ENCODE data around the gene TET1. TPM values are rescaled to one million over a fixed set of nuclear protein-coding genes. Genes with fewer than 3 reads are reported as not detected.

Gene TET1
- total RNA-seq: 33.7 TPM

DNA sequence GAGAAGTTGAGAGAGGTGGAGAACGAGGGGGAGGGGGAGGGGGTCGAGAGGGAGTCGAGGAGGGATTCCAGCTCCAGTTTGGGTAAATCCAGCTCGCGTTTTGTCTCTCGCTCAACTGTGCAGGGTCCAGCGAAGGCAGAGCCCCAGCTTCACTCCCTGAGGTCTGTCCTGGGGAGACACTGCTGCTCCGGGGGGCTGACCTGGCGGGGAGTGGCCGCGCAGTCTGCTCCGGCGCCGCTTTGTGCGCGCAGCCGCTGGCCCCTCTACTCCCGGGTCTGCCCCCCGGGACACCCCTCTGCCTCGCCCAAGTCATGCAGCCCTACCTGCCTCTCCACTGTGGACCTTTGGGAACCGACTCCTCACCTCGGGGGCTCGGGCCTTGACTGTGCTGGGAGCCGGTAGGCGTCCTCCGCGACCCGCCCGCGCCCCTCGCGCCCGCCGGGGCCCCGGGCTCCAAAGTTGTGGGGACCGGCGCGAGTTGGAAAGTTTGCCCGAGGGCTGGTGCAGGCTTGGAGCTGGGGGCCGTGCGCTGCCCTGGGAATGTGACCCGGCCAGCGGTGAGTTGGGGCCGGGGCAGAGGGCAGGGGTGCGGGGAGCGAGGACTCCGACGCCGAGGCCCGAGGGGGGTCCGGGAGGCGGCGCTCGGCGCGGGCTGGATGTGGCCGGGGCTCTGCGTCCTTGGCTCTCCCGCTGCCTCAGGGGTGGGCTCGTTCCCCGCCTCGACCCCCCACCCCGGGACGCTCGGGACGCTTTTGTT lies at the start of gene TET1:
Gene TET1, plus strand, starts transcription at position 152 of the 757 bp plus-strand sequence. CDS start 12,002 bp downstream, outside the sequence.

DNA sequence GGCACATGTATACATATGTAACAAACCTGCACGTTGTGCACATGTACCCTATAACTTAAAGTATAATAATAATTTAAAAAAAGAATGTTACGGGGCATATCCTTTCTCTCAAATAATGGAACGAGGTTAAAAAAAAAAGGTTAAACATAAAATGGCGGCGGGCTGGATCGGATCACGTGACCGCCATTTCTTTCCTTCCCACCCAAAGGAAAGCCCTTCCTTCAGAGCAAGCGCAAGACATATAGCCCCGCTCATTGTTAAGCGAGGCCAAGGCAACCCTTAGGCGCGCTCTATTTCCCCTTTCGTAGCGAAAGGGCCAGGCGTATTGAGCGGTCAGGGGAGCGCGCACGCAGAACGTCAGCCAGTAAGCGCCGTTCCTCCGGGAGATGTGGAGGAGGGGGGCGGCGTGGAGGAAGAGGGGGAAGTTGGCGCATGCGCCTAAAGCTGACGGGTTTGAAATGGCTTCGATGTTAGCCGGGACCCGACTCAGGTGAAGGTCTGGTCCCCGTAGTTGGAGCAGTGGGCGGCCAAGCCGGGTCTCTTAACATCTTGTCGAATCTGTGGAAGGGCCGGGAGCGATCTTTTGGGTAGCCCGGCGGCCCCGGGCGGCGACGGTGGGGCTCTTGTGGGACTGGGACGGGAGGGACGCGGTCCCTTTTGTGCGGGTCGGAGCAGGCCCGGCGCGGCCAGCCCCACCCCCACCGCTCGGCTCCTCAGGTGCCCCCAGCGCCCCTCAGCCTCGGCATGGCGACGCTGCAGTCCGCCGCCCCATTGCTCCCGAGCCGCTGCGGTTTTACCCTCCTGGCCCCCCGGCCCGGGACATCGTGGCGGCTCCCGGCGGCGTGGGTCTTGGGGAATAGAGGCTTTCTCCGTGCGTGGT lies 160.9 kb downstream of the TET1 start, which contains the start of gene CCAR1:
Gene CCAR1, plus strand, starts transcription at position 447 of the 880 bp plus-strand sequence. CDS start 1,266 bp downstream, outside the sequence.

Small RNA genes lying within 50 kb of the gene (small RNA-seq; reads per million reads assigned to genes)
- not detected for gene RF00019

Other genes with a start within 250 kb of the TET1 start
- 59.7 TPM for gene HNRNPH3, start 228.3 kb upstream of the TET1 start, total RNA-seq
- 10.1 TPM for gene PBLD, start 227.4 kb upstream of the TET1 start, total RNA-seq
- 83.3 TPM for gene RUFY2, start 153.1 kb upstream of the TET1 start, total RNA-seq
- 21.7 TPM for gene DNA2, start 88.4 kb upstream of the TET1 start, total RNA-seq
- 51.2 TPM for gene SLC25A16, start 32.8 kb upstream of the TET1 start, total RNA-seq
- 35.5 TPM for gene CCAR1, start 160.9 kb downstream of the TET1 start, total RNA-seq

Data from diencephalon (tissue), 1 donor.